PFSK-1 (cell line): ENCODE measurements around the gene TICRR.

Experiments
- FOXP2 ChIP-seq: optimal IDR thresholded peaks from 2 replicates; pipeline ENCODE3; 2011; ENCODE audit warnings: borderline replicate concordance, control low read depth, inconsistent platforms; ENCODE audit not compliant: insufficient read depth; ENCODE audit errors: extremely low read length, extremely low read depth
- POLR2AphosphoS5 ChIP-seq: IDR thresholded peaks from 2 replicates; pipeline ENCODE4 v1.6.1; 2012; ENCODE audit warnings: low read depth, mild to moderate bottlenecking, control low read depth, low read length, moderate library complexity
- REST ChIP-seq, 2 experiments: IDR thresholded peaks; 2 replicates each; pipeline versions ENCODE4 v1.6.1 to v1.8.0; 2011 to 2012; ENCODE audit warnings: low read depth in 2 of 2, low read length in 2 of 2, control low read depth in 1 of 2, inconsistent platforms in 1 of 2, mild to moderate bottlenecking in 1 of 2, moderate library complexity in 1 of 2; ENCODE audit not compliant: insufficient read depth in 1 of 2
- SIN3A ChIP-seq: IDR thresholded peaks from 2 replicates; pipeline ENCODE4 v1.6.1; 2012; ENCODE audit warnings: mild to moderate bottlenecking, low read length, moderate library complexity, borderline replicate concordance; ENCODE audit not compliant: insufficient read depth
- TAF1 ChIP-seq: IDR thresholded peaks from 2 replicates; pipeline ENCODE4 v1.6.1; 2012; ENCODE audit warnings: low read length, control low read depth, borderline replicate concordance; ENCODE audit not compliant: insufficient read depth

TICRR gene

GRCh38 chr15:89631902-89632264, 56.6 kb downstream of the TICRR start:
- TF ChIP-seq FOXP2 (no peak), POLR2AphosphoS5 (peak; percentile 28; the same call in 1 of the 2 replicates)

- TF ChIP-seq TAF1: no peak
- TF ChIP-seq SIN3A: no peak
- TF ChIP-seq POLR2AphosphoS5: no peak
- no peak for TF ChIP-seq REST (IDR thresholded peaks at IDR 0.05; ENCODE audit: insufficient read depth in 1 of 2, low read depth in 2 of 2, low read length in 2 of 2)
- no peak for TF ChIP-seq FOXP2
These were observed 57.5 kb downstream of the TICRR start for GRCh38 chr15:89632563-89633430.

GRCh38 chr15:89633585-89633984, 58.3 kb downstream of the TICRR start:
- TF ChIP-seq POLR2AphosphoS5 (no peak), TAF1 (no peak), SIN3A (no peak), REST (IDR thresholded peaks at IDR 0.05; ENCODE audit: insufficient read depth in 1 of 2, low read depth in 2 of 2, low read length in 2 of 2) (no peak), FOXP2 (no peak)

- TF ChIP-seq POLR2AphosphoS5 (no peak), FOXP2 (no peak), REST (IDR thresholded peaks at IDR 0.05; ENCODE audit: insufficient read depth in 1 of 2, low read depth in 2 of 2, low read length in 2 of 2) (no peak), TAF1 (no peak), SIN3A (no peak)
These were observed 65.0 kb downstream of the TICRR start for GRCh38 chr15:89640245-89640644.

- TF ChIP-seq POLR2AphosphoS5 (no peak), SIN3A (no peak), REST (IDR thresholded peaks at IDR 0.05; ENCODE audit: insufficient read depth in 1 of 2, low read depth in 2 of 2, low read length in 2 of 2) (no peak)
These were observed 65.8 kb downstream of the TICRR start for GRCh38 chr15:89641053-89641452.
